Measurements from ENCODE around the gene NKIRAS2.
"Not testable (repeated sequence)": the region's sequence is repeated elsewhere in the genome, so short reads cannot be mapped to it uniquely, and the experiment has no call there.

DNA sequence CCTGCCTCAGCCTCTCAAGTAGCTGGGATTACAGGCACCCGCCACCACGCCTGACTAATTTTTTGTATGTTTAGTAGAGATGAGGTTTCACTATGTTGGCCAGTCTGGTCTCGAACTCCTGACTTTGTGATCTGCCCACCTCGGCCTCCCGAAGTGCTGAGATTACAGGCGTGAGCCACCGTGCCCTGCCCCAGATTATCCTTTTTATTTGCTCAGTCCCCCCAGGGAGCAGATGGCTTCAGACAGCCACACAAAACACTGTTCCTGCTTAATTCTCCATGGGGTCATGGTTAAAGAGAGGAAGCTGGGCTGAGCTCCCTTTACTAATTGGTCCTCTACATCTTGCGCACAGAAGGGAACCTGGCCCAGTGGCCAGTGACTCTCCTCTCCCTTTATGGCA is 955 bp downstream of the NKIRAS2 start:
- TF ChIP-seq, protein P1, sequence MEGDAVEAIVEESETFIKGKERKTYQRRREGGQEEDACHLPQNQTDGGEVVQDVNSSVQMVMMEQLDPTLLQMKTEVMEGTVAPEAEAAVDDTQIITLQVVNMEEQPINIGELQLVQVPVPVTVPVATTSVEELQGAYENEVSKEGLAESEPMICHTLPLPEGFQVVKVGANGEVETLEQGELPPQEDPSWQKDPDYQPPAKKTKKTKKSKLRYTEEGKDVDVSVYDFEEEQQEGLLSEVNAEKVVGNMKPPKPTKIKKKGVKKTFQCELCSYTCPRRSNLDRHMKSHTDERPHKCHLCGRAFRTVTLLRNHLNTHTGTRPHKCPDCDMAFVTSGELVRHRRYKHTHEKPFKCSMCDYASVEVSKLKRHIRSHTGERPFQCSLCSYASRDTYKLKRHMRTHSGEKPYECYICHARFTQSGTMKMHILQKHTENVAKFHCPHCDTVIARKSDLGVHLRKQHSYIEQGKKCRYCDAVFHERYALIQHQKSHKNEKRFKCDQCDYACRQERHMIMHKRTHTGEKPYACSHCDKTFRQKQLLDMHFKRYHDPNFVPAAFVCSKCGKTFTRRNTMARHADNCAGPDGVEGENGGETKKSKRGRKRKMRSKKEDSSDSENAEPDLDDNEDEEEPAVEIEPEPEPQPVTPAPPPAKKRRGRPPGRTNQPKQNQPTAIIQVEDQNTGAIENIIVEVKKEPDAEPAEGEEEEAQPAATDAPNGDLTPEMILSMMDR (IDR thresholded peaks at IDR 0.05; ENCODE audit: borderline replicate concordance, extremely low read depth, low read length, poor library complexity, severe bottlenecking) = not testable (repeated sequence)
- not testable (repeated sequence) for TF ChIP-seq EZH2 (IDR thresholded peaks at IDR 0.05; ENCODE audit: borderline replicate concordance, low read depth, low read length, severe bottlenecking)

All from DND-41 (cell line).